SK-N-SH (cell line): ENCODE data around the gene CDH23. TPM values are rescaled to one million over a fixed set of nuclear protein-coding genes. Genes with fewer than 3 reads are reported as not detected.

Experiments
- CTCF ChIA-PET: fragments of 300-600, 350-600 bp; formaldehyde crosslinking; extraction: SDS; loops from one replicate; lab custom pipeline; 2021; lab: Yijun Ruan, JAX
- POLR2A ChIA-PET: fragments of 350-600 bp; sonication (Branson Sonifier 250); formaldehyde crosslinking; extraction: SDS; loops from one replicate; lab custom pipeline; 2020; ENCODE audit warnings: antibody characterized with exemption, inconsistent platforms; lab: Yijun Ruan, JAX
- DNase-seq: peaks from one replicate; pipeline ENCODE4 v3.0.0; 2012
- H2AFZ ChIP-seq: fragments of 200-600 bp; sonication (generic); 2 replicates; pipeline ENCODE4 v1.8.1; 2016; ENCODE audit warnings: antibody characterized with exemption, mild to moderate bottlenecking, low read depth
- H3F3A ChIP-seq: fragments of 200-600 bp; sonication (generic); replicated peaks from 2 replicates; pipeline ENCODE3; 2016; ENCODE audit warnings: antibody characterized with exemption, mild to moderate bottlenecking; ENCODE audit not compliant: insufficient read depth
- H3K27ac ChIP-seq, 2 experiments: fragments of 200-500 bp in 1 of 2; fragments of 200-600 bp in 1 of 2; sonication (Bioruptor generic) in 1 of 2; sonication (generic), shearing (Covaris generic) in 1 of 2; 2 replicates each; pipeline versions ENCODE4 v1.5.1 to v1.6.1; 2014 to 2016; ENCODE audit warnings: low read depth in 2 of 2, inconsistent platforms in 1 of 2, low read length in 1 of 2, mild to moderate bottlenecking in 1 of 2, mixed read lengths in 1 of 2
- H3K27me3 ChIP-seq: fragments of 200-600 bp; sonication (generic), shearing (Covaris generic); 2 replicates; pipeline ENCODE4 v1.6.1; 2016; ENCODE audit warnings: mixed run types; ENCODE audit not compliant: insufficient read depth
- H3K36me3 ChIP-seq, 2 experiments: fragments of 200-500 bp in 1 of 2; fragments of 200-600 bp in 1 of 2; sonication (Bioruptor generic) in 1 of 2; sonication (generic) in 1 of 2; replicated peaks in 1 of 2; 2 replicates each; pipeline versions ENCODE3 to v1.5.1; 2014 to 2016; ENCODE audit warnings: low read length in 1 of 2, mild to moderate bottlenecking in 1 of 2; ENCODE audit not compliant: insufficient read depth in 2 of 2, control insufficient read depth in 1 of 2
- H3K4me1 ChIP-seq, 2 experiments: fragments of 200-500 bp in 1 of 2; fragments of 200-600 bp in 1 of 2; sonication (Bioruptor generic) in 1 of 2; sonication (generic), shearing (Covaris generic) in 1 of 2; 2 replicates each; pipeline versions ENCODE4 v1.5.1 to v1.6.1; 2014 to 2016; ENCODE audit warnings: low read depth in 1 of 2, low read length in 1 of 2, mixed run types in 1 of 2; ENCODE audit not compliant: insufficient read depth in 2 of 2, control insufficient read depth in 1 of 2
- H3K4me2 ChIP-seq: fragments of 200-600 bp; sonication (generic), shearing (Covaris generic); 2 replicates; pipeline ENCODE4 v1.6.1; 2017; ENCODE audit warnings: mixed run types
- H3K4me3 ChIP-seq, 2 experiments: fragments of 200-500 bp in 1 of 2; fragments of 200-600 bp in 1 of 2; sonication (Bioruptor generic) in 1 of 2; sonication (generic), shearing (Covaris generic) in 1 of 2; 2 replicates each; pipeline versions ENCODE4 v1.5.1 to v1.8.1; 2014 to 2016; ENCODE audit warnings: low read depth in 2 of 2, inconsistent platforms in 1 of 2, low read length in 1 of 2, mild to moderate bottlenecking in 1 of 2, mixed read lengths in 1 of 2, moderate library complexity in 1 of 2
- H3K79me2 ChIP-seq: fragments of 200-600 bp; sonication (generic); 2 replicates; pipeline ENCODE4 v1.8.1; 2017; ENCODE audit warnings: mild to moderate bottlenecking; ENCODE audit not compliant: insufficient read depth
- H3K9ac ChIP-seq: fragments of 200-600 bp; sonication (generic); 2 replicates; pipeline ENCODE4 v1.6.1; 2017; ENCODE audit warnings: mixed run types
- H3K9me2 ChIP-seq: fragments of 200-600 bp; sonication (generic); 2 replicates; pipeline ENCODE4 v1.6.1; 2017; ENCODE audit warnings: mixed run types
- H3K9me3 ChIP-seq: fragments of 200-600 bp; sonication (generic); 2 replicates; pipeline ENCODE4 v1.6.1; 2017; ENCODE audit warnings: mixed run types, mild to moderate bottlenecking, moderate library complexity
- H4K20me1 ChIP-seq: fragments of 200-600 bp; sonication (generic); 2 replicates; pipeline ENCODE4 v1.6.1; 2017; ENCODE audit warnings: mild to moderate bottlenecking, mixed run types; ENCODE audit not compliant: insufficient read depth
- CTCF ChIP-seq: fragments of 200-600 bp; sonication (generic); IDR thresholded peaks from 2 replicates; pipeline ENCODE4 v1.6.1; 2017; ENCODE audit warnings: antibody characterized with exemption, mild to moderate bottlenecking, moderate library complexity
- EP300 ChIP-seq, 2 experiments: IDR thresholded peaks; 2 replicates each; pipeline versions ENCODE4 v1.4.0 to v1.6.1; 2012; ENCODE audit warnings: borderline replicate concordance in 1 of 2, low read depth in 1 of 2, low read length in 1 of 2
- FOXJ3 ChIP-seq: sonication (generic); formaldehyde crosslinking; IDR thresholded peaks from 2 replicates; pipeline ENCODE4 v1.5.1; 2020; ENCODE audit warnings: mild to moderate bottlenecking, missing genetic modification reagents
- GABPA ChIP-seq: IDR thresholded peaks from 2 replicates; pipeline ENCODE4 v1.4.0; 2012; ENCODE audit warnings: low read depth, mild to moderate bottlenecking
- GATA2 ChIP-seq: sonication (generic); formaldehyde crosslinking; IDR thresholded peaks from 2 replicates; pipeline ENCODE4 v1.5.0; 2020; ENCODE audit warnings: mild to moderate bottlenecking, missing genetic modification reagents
- IRF3 ChIP-seq: fragments of 150-350 bp; IDR thresholded peaks from 2 replicates; pipeline ENCODE4 v1.6.1; 2016; ENCODE audit warnings: mild to moderate bottlenecking, low read depth, low read length
- JUND ChIP-seq: IDR thresholded peaks from 2 replicates; pipeline ENCODE4 v1.4.0; 2012
- MEF2A ChIP-seq: IDR thresholded peaks from 2 replicates; pipeline ENCODE4 v1.4.0; 2012; ENCODE audit warnings: low read depth, borderline replicate concordance
- NFIC ChIP-seq: IDR thresholded peaks from 2 replicates; pipeline ENCODE4 v1.4.0; 2012; ENCODE audit warnings: borderline replicate concordance
- PBX3 ChIP-seq: IDR thresholded peaks from 2 replicates; pipeline ENCODE4; 2012
- POLR2AphosphoS5 ChIP-seq: IDR thresholded peaks from 2 replicates; pipeline ENCODE4 v1.6.1; 2012; ENCODE audit warnings: low read depth, low read length
- RAD21 ChIP-seq: IDR thresholded peaks from 2 replicates; pipeline ENCODE4 v1.6.1; 2012; ENCODE audit warnings: mild to moderate bottlenecking, low read length
- RCOR1 ChIP-seq: fragments of 150-350 bp; IDR thresholded peaks from 2 replicates; pipeline ENCODE4 v1.6.1; 2017; ENCODE audit warnings: antibody characterized with exemption, low read length
- REST ChIP-seq: IDR thresholded peaks from 2 replicates; pipeline ENCODE4 v1.6.1; 2012; ENCODE audit warnings: mild to moderate bottlenecking, low read depth, low read length, moderate library complexity
- RFX5 ChIP-seq: IDR thresholded peaks from 2 replicates; pipeline ENCODE4 v1.6.1; 2012; ENCODE audit warnings: mild to moderate bottlenecking, improper control_type of control experiment, low read length
- RXRA ChIP-seq: IDR thresholded peaks from 2 replicates; pipeline ENCODE4 v1.4.0; 2012; ENCODE audit warnings: low read depth, mild to moderate bottlenecking, borderline replicate concordance
- SIN3A ChIP-seq: IDR thresholded peaks from 2 replicates; pipeline ENCODE4 v1.6.1; 2012; ENCODE audit warnings: low read depth, mild to moderate bottlenecking, low read length, moderate library complexity, borderline replicate concordance
- TCF12 ChIP-seq: IDR thresholded peaks from 2 replicates; pipeline ENCODE4 v1.4.0; 2012
- TEAD4 ChIP-seq: IDR thresholded peaks from 2 replicates; pipeline ENCODE4 v1.4.0; 2012; ENCODE audit warnings: mild to moderate bottlenecking, borderline replicate concordance; ENCODE audit not compliant: insufficient read depth
- ZBTB33 ChIP-seq: IDR thresholded peaks from 2 replicates; pipeline ENCODE4 v1.4.0; 2012; ENCODE audit warnings: low read depth, borderline replicate concordance
- WGBS: methylation state at CpG from one replicate; pipeline ENCODE4 v1.1.6; 2017; ENCODE audit warnings: low lambda C conversion rate; 5-methylcytosine and 5-hydroxymethylcytosine counted together
- polyA plus RNA-seq, 3 experiments: library from polyadenylated mRNA; depleted of rRNA; stranded (reverse); fragments of >200 nt; gene quantifications; 2 replicates each; pipeline ENCODE4 v1.2.3, GENCODE V29; 2012

Gene CDH23
- polyA plus RNA-seq, 1 of the 3 experiments (the other 2 are of a cell fraction): 0.03 TPM

GRCh38 chr10:71596759-71597158, 200.0 kb downstream of the CDH23 start:
- TF ChIP-seq JUND (no peak), RXRA (no peak), SIN3A (no peak), EP300 (IDR thresholded peaks at IDR 0.05; ENCODE audit: borderline replicate concordance in 1 of 2, low read depth in 1 of 2, low read length in 1 of 2) (no peak), ZBTB33 (no peak), GABPA (no peak), RCOR1 (no peak), NFIC (no peak), PBX3 (no peak), IRF3 (no peak), TCF12 (no peak), CTCF (no peak), POLR2AphosphoS5 (no peak), FOXJ3 (CRISPR knock-in tag) (no peak), REST (no peak), RAD21 (no peak), MEF2A (no peak), TEAD4 (no peak), GATA2 (no peak), RFX5 (no peak)
- H3K4me1 ChIP-seq: no peaks in the 10 kb centered on the region
- H3K9ac ChIP-seq: no peak overlapping the region
- no peaks in the 10 kb centered on the region for H3K79me2 ChIP-seq
- H3K36me3 ChIP-seq: no peaks in the 10 kb centered on the region
- POLR2A ChIA-PET: no interaction called here
- no peak for DNase-seq
- no peaks in the 10 kb centered on the region for H3K9me3 ChIP-seq
- no peaks in the 10 kb centered on the region for H3F3A ChIP-seq
- no peak overlapping the region for H3K27ac ChIP-seq
- H3K27me3 ChIP-seq: no peaks in the 10 kb centered on the region; the same call in 1 of the 2 replicates
- CTCF ChIA-PET: interaction anchor here (0.9 to 4.4 kb wide), 2 partner anchors 12 to 27 kb away, joined by 4 to 17 read pairs; no protein-coding TSS in a partner anchor
- H3K4me2 ChIP-seq: no peak overlapping the region
- no peak overlapping the region for H2AFZ ChIP-seq
- H3K4me3 ChIP-seq: no peak overlapping the region
- H4K20me1 ChIP-seq: no peaks in the 10 kb centered on the region
- H3K9me2 ChIP-seq: no peaks in the 10 kb centered on the region
- 100% methylated on average over 2 of the region's 8 CpGs for WGBS
